H1 (cell line): ENCODE data around the gene FAM107A. TPM values are rescaled to one million over a fixed set of nuclear protein-coding genes. Genes with fewer than 3 reads are reported as not detected.

ENCODE experiments used
- CTCF ChIA-PET: fragments of 300-600 bp; sonication (Branson Sonifier 250); formaldehyde crosslinking; loops from one replicate; lab custom pipeline; 2021; ENCODE audit not compliant: partially characterized antibody; lab: Charles Lee
- POLR2A ChIA-PET: fragments of 300-600 bp; sonication (Branson Sonifier 250); formaldehyde crosslinking; loops from one replicate; lab custom pipeline; 2021; ENCODE audit warnings: inconsistent platforms; ENCODE audit not compliant: partially characterized antibody; lab: Charles Lee
- DNase-seq, 2 experiments: peaks; one replicate each; pipeline versions ENCODE4 v3.0.0 to v3.0.0-alpha.2; 2010 to 2022; ENCODE audit warnings: low spot score in 2 of 2, low read depth in 1 of 2, mixed read lengths in 1 of 2
- FAIRE-seq: peaks from 2 replicates; lab custom pipeline; 2011; peaks lifted over from hg19 to GRCh38; lab: Jason Lieb, UNC
- H2AFZ ChIP-seq: 2 replicates; pipeline ENCODE4 v1.8.1; 2012; ENCODE audit warnings: low read length, inconsistent platforms
- H2AK5ac ChIP-seq: 2 replicates; pipeline ENCODE4 v1.6.1; 2013; ENCODE audit warnings: low read depth, low read length
- H2BK120ac ChIP-seq: replicated peaks from 2 replicates; pipeline ENCODE3; 2013; ENCODE audit warnings: low read depth, low read length, inconsistent platforms
- H2BK12ac ChIP-seq: 2 replicates; pipeline ENCODE4 v1.6.1; 2013; ENCODE audit warnings: low read depth, low read length
- H2BK15ac ChIP-seq: 2 replicates; pipeline ENCODE4 v1.6.1; 2013; ENCODE audit warnings: low read length
- H2BK20ac ChIP-seq: 2 replicates; pipeline ENCODE4 v1.6.1; 2013; ENCODE audit warnings: low read length
- H2BK5ac ChIP-seq: 2 replicates; pipeline ENCODE4 v1.6.1; 2013; ENCODE audit warnings: low read depth, low read length
- H3K14ac ChIP-seq: 2 replicates; pipeline ENCODE4 v1.6.1; 2013; ENCODE audit warnings: inconsistent platforms; ENCODE audit not compliant: insufficient read length
- H3K18ac ChIP-seq: 2 replicates; pipeline ENCODE4 v1.6.1; 2013; ENCODE audit warnings: low read length; ENCODE audit errors: extremely low read depth
- H3K23ac ChIP-seq: 2 replicates; pipeline ENCODE4 v1.6.1; 2013; ENCODE audit warnings: inconsistent platforms; ENCODE audit not compliant: insufficient read length
- H3K23me2 ChIP-seq: 2 replicates; pipeline ENCODE4 v1.6.1; 2013; ENCODE audit warnings: low read depth, low read length
- H3K27ac ChIP-seq: 2 replicates; pipeline ENCODE4 v1.6.1; 2011; ENCODE audit warnings: low read depth, low read length, inconsistent platforms
- H3K27me3 ChIP-seq, 4 experiments: replicated peaks in 1 of 4; 1 replicate in 1 of 4; 2 replicates in 3 of 4; pipeline versions ENCODE4 v1.6.1 to v1.8.1; 2011 to 2013; ENCODE audit warnings: low read length in 3 of 4, mild to moderate bottlenecking in 3 of 4, inconsistent platforms in 2 of 4, mixed read lengths in 2 of 4, moderate library complexity in 1 of 4; ENCODE audit not compliant: control insufficient read depth in 3 of 4, insufficient read depth in 3 of 4; ENCODE audit errors: extremely low read depth in 1 of 4
- H3K36me3 ChIP-seq, 4 experiments: 2 replicates each; pipeline versions ENCODE4 v1.6.1 to v1.8.1; 2011 to 2013; ENCODE audit warnings: mild to moderate bottlenecking in 4 of 4, low read length in 3 of 4, moderate library complexity in 2 of 4, control low read depth in 1 of 4, inconsistent platforms in 1 of 4; ENCODE audit not compliant: insufficient read depth in 4 of 4, control insufficient read depth in 2 of 4
- H3K4ac ChIP-seq: replicated peaks from 2 replicates; pipeline ENCODE3; 2013; ENCODE audit warnings: low read length, low read depth, mixed read lengths, inconsistent platforms; ENCODE audit not compliant: insufficient read length
- H3K4me1 ChIP-seq, 4 experiments: replicated peaks in 1 of 4; 1 replicate in 1 of 4; 2 replicates in 3 of 4; pipeline versions ENCODE4 v1.6.1 to v1.8.1; 2011 to 2013; ENCODE audit warnings: low read length in 3 of 4, inconsistent platforms in 2 of 4, mixed read lengths in 1 of 4; ENCODE audit not compliant: insufficient read depth in 4 of 4, control insufficient read depth in 3 of 4
- H3K4me2 ChIP-seq, 2 experiments: 2 replicates each; pipeline versions ENCODE4 v1.6.1 to v1.8.1; 2011 to 2013; ENCODE audit warnings: low read depth in 2 of 2, low read length in 2 of 2, control low read depth in 1 of 2, inconsistent platforms in 1 of 2, mild to moderate bottlenecking in 1 of 2; ENCODE audit not compliant: insufficient read depth in 1 of 2
- H3K4me3 ChIP-seq, 4 experiments: fragments of 200-600, 300-600 bp in 1 of 4; sonication (generic), shearing (Covaris generic), sonication (Bioruptor Twin) in 1 of 4; 2 replicates each; pipeline versions ENCODE4 v1.5.1 to v1.8.1; 2011 to 2016; ENCODE audit warnings: low read length in 4 of 4, low read depth in 3 of 4, control low read depth in 2 of 4, inconsistent platforms in 2 of 4, mild to moderate bottlenecking in 2 of 4, mixed read lengths in 1 of 4, moderate library complexity in 1 of 4; ENCODE audit not compliant: insufficient read depth in 2 of 4; ENCODE audit errors: extremely low read depth in 1 of 4
- H3K56ac ChIP-seq: replicated peaks from 2 replicates; pipeline ENCODE3; 2013; ENCODE audit warnings: low read depth, mild to moderate bottlenecking, mixed read lengths, low read length, inconsistent platforms; ENCODE audit not compliant: insufficient read length
- H3K79me1 ChIP-seq: 2 replicates; pipeline ENCODE4 v1.6.1; 2013; ENCODE audit warnings: low read depth, low read length, control low read depth
- H3K79me2 ChIP-seq, 2 experiments: 2 replicates each; pipeline versions ENCODE4 v1.6.1 to v1.8.1; 2012 to 2013; ENCODE audit warnings: low read length in 2 of 2, mild to moderate bottlenecking in 2 of 2, inconsistent platforms in 1 of 2; ENCODE audit not compliant: insufficient read depth in 2 of 2, control insufficient read depth in 1 of 2
- H3K9ac ChIP-seq, 4 experiments: replicated peaks in 1 of 4; 1 replicate in 1 of 4; 2 replicates in 3 of 4; pipeline versions ENCODE4 v1.6.1 to v1.8.1; 2011 to 2013; ENCODE audit warnings: low read depth in 3 of 4, low read length in 3 of 4, control low read depth in 2 of 4, mild to moderate bottlenecking in 2 of 4, moderate library complexity in 2 of 4, inconsistent platforms in 1 of 4; ENCODE audit errors: extremely low read depth in 1 of 4
- H3K9me3 ChIP-seq, 2 experiments: 2 replicates each; pipeline versions ENCODE4 v1.6.1 to v1.8.1; 2012 to 2013; ENCODE audit warnings: mild to moderate bottlenecking in 2 of 2, moderate library complexity in 2 of 2, control low read depth in 1 of 2, inconsistent platforms in 1 of 2, low read depth in 1 of 2, low read length in 1 of 2, mixed read lengths in 1 of 2; ENCODE audit not compliant: insufficient read depth in 2 of 2
- H4K20me1 ChIP-seq, 2 experiments: replicated peaks in 1 of 2; 2 replicates each; pipeline versions ENCODE3 to v1.8.1; 2011 to 2013; ENCODE audit warnings: inconsistent platforms in 2 of 2, low read length in 2 of 2, mild to moderate bottlenecking in 1 of 2; ENCODE audit not compliant: insufficient read depth in 2 of 2, control insufficient read depth in 1 of 2
- H4K5ac ChIP-seq: 2 replicates; pipeline ENCODE4 v1.6.1; 2013; ENCODE audit warnings: low read length, low read depth, mixed read lengths, inconsistent platforms; ENCODE audit not compliant: insufficient read length
- H4K8ac ChIP-seq: 2 replicates; pipeline ENCODE4 v1.8.0; 2013; ENCODE audit warnings: mild to moderate bottlenecking, moderate library complexity, low read length, inconsistent platforms; ENCODE audit not compliant: insufficient read depth; ENCODE audit errors: extremely low read depth
- H4K91ac ChIP-seq: replicated peaks from 2 replicates; pipeline ENCODE3; 2013; ENCODE audit warnings: low read length, mixed read lengths, inconsistent platforms; ENCODE audit not compliant: insufficient read length
- CBX5 ChIP-seq: fragments of 300-800, 300-1000 bp; sonication (generic); IDR thresholded peaks from 2 replicates; pipeline ENCODE4 v1.7.1; 2016; ENCODE audit warnings: antibody characterized with exemption, low read length, low read depth
- CBX8 ChIP-seq: fragments of 300-800, 300-1000 bp; sonication (generic); IDR thresholded peaks from 2 replicates; pipeline ENCODE4 v1.7.1; 2016; ENCODE audit warnings: low read depth, low read length, borderline replicate concordance
- MAFK ChIP-seq: IDR thresholded peaks from 2 replicates; pipeline ENCODE4 v1.6.1; 2012; ENCODE audit warnings: low read depth, mild to moderate bottlenecking, improper control_type of control experiment, low read length
- NRF1 ChIP-seq: IDR thresholded peaks from 2 replicates; pipeline ENCODE4 v1.6.1; 2011; ENCODE audit warnings: mild to moderate bottlenecking, low read depth, low read length, improper control_type of control experiment
- RFX5 ChIP-seq: IDR thresholded peaks from 2 replicates; pipeline ENCODE4 v1.6.1; 2011; ENCODE audit warnings: low read depth, low read length, improper control_type of control experiment, borderline replicate concordance
- SIRT6 ChIP-seq: IDR thresholded peaks from one replicate; pipeline ENCODE4 v1.7.1; 2012; ENCODE audit warnings: low read length, inconsistent platforms
- SP1 ChIP-seq: IDR thresholded peaks from 2 replicates; pipeline ENCODE4 v1.6.1; 2011; ENCODE audit warnings: low read depth, low read length
- SRF ChIP-seq: IDR thresholded peaks from 2 replicates; pipeline ENCODE4 v1.6.1; 2011; ENCODE audit warnings: mild to moderate bottlenecking, low read depth, low read length, moderate library complexity
- TBP ChIP-seq: IDR thresholded peaks from 2 replicates; pipeline ENCODE4 v1.6.1; 2011; ENCODE audit warnings: low read depth, low read length, improper control_type of control experiment
- YY1 ChIP-seq: IDR thresholded peaks from 2 replicates; pipeline ENCODE4 v1.6.1; 2011; ENCODE audit warnings: low read depth, mild to moderate bottlenecking, low read length
- WGBS, 2 experiments: shearing (Covaris generic) in 1 of 2; methylation state at CpG; one replicate each; pipeline versions ENCODE4 v1.1.6 to v1.1.7; 2013 to 2015; ENCODE audit warnings: low lambda C conversion rate in 2 of 2, mixed read lengths in 2 of 2, inconsistent platforms in 1 of 2, low coverage in 1 of 2, missing lambda C conversion rate in 1 of 2; ENCODE audit not compliant: insufficient replicate concordance in 2 of 2, insufficient coverage in 1 of 2, insufficient read length in 1 of 2; ENCODE audit errors: extremely low coverage in 1 of 2, missing lambda C conversion rate in 1 of 2; 5-methylcytosine and 5-hydroxymethylcytosine counted together
- polyA plus RNA-seq, 7 experiments: library from polyadenylated mRNA; depleted of rRNA in 3 of 7; stranded (reverse) in 5 of 7; unstranded in 2 of 7; fragments of >200 nt in 5 of 7; fragments of 200-250 nt in 2 of 7; gene quantifications; 1 replicate in 5 of 7; 2 replicates in 1 of 7; 4 replicates in 1 of 7; pipeline versions ENCODE4 v1.2.1 to v1.2.3, GENCODE V29; 2011 to 2013; ENCODE audit warnings: missing spikeins in 2 of 7, mixed read lengths in 2 of 7
- total RNA-seq: library from RNA; stranded (reverse); fragmentation: NEBNext Ultra II Directional; extraction: Animal tissue kit (Norgen Biotek cat#: 25700); gene quantifications from 2 replicates; pipeline ENCODE4 v1.2.1, GENCODE V29; 2021

The FAM107A gene
- total and polyA plus RNA-seq, 2 of the 8 experiments (the other 6 are each of a cell fraction or from before 2014, with no cell fraction given): 0.51 to 0.65 TPM

DNA sequence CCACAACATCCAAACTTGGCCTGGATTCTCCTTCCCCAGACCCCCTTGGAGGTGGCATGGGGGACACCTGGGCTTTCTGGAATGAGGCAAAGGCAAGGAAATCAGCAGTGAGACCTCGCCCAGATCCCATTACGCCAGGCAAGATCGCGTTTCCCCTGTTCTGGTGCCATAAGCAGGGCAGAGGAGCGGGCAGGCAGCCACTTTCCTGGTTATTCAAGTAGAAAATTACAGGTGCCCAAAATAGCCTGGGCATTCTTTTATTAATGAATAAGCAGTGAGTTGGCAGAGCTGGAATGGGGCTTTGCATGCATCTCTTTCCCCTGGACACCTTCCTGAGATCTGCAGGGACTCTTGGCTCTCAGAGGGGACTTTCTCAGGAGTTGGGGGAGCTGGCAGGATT is 31.5 kb upstream of the FAM107A start:
- H3K9me3 ChIP-seq: no peaks in the 10 kb centered on the region
- no peak overlapping the region for H3K27ac ChIP-seq
- no peak overlapping the region for H3K4me2 ChIP-seq
- no peak overlapping the region for H4K91ac ChIP-seq
- FAIRE-seq (no peak), DNase-seq (no peak)
- POLR2A ChIA-PET: no interaction called here
- no peaks in the 10 kb centered on the region for H3K36me3 ChIP-seq
- H3K4me1 ChIP-seq: no peaks in the 10 kb centered on the region
- no peaks in the 10 kb centered on the region for H3K23me2 ChIP-seq
- H3K56ac ChIP-seq: no peak overlapping the region
- no peak overlapping the region for H2AK5ac ChIP-seq
- no peak overlapping the region for H2BK20ac ChIP-seq
- H2BK5ac ChIP-seq: no peak overlapping the region
- no peaks in the 10 kb centered on the region; the same call in 1 of the 2 replicates for H3K79me1 ChIP-seq
- H3K4ac ChIP-seq: no peak overlapping the region
- no peak overlapping the region for H2BK15ac ChIP-seq
- CTCF ChIA-PET: interaction anchor here (0.6 to 4.3 kb wide), 6 partner anchors 11 to 744 kb away, joined by 3 to 23 read pairs (median 10); no protein-coding TSS in a partner anchor
- no peak overlapping the region for H3K14ac ChIP-seq
- H3K18ac ChIP-seq: no peak overlapping the region
- H3K23ac ChIP-seq: no peak overlapping the region
- no peak overlapping the region for H3K4me3 ChIP-seq
- no peak overlapping the region for H3K9ac ChIP-seq
- no peak overlapping the region for H2BK120ac ChIP-seq
- no peak overlapping the region for H4K5ac ChIP-seq
- no peaks in the 10 kb centered on the region for H4K20me1 ChIP-seq
- H3K79me2 ChIP-seq: no peaks in the 10 kb centered on the region
- no peak overlapping the region for H4K8ac ChIP-seq
- no peak overlapping the region for H2AFZ ChIP-seq
- WGBS, 2 experiments: 70% methylated on average over 5 of the region's 5 CpGs; no CpG with 5 or more reads in 1 of the 2 experiments
- no peak overlapping the region for H2BK12ac ChIP-seq
- no peaks in the 10 kb centered on the region for H3K27me3 ChIP-seq
- TF ChIP-seq NRF1 (no peak), SIRT6 (no peak), RFX5 (no peak), MAFK (no peak), SP1 (no peak), TBP (no peak), YY1 (no peak), CBX5 (no peak), SRF (no peak), CBX8 (no peak)
